ENCODE data around the gene TMEM245.

GRCh38 chr9:109109967-109110328 is 9.8 kb downstream of the TMEM245 start:
- TF ChIP-seq EZH2 (IDR thresholded peaks at IDR 0.05; ENCODE audit: low read length, unreplicated experiment) (no peak), CTCF (conservative IDR thresholded peaks at IDR 0.05; ENCODE audit: low read depth, low read length) (no peak), EZH2phosphoT487 (IDR thresholded peaks at IDR 0.05; ENCODE audit: borderline replicate concordance, low read length) (no peak)

Data from PC-3 (cell line).